Neural progenitor cell (in vitro differentiated cells): ENCODE results near the gene GSTA4. TPM values are rescaled to one million over a fixed set of nuclear protein-coding genes. Genes with fewer than 3 reads are reported as not detected.

Source experiments
- DNase-seq: peaks from one replicate; pipeline ENCODE4 v3.0.0-alpha.2; 2016; ENCODE audit warnings: low spot score
- H2AFZ ChIP-seq: fragments of 200-600 bp; sonication (generic); replicated peaks from 2 replicates; pipeline ENCODE4 v1.6.1; 2016; ENCODE audit warnings: antibody characterized with exemption
- H3F3A ChIP-seq: fragments of 200-600 bp; sonication (generic); 2 replicates; pipeline ENCODE4 v1.6.1; 2016; ENCODE audit warnings: antibody characterized with exemption, low read depth
- H3K27ac ChIP-seq: fragments of 200-600 bp; sonication (generic); 2 replicates; pipeline ENCODE4 v1.5.1; 2016; ENCODE audit warnings: mild to moderate bottlenecking
- H3K27me3 ChIP-seq: fragments of 200-600 bp; sonication (generic); 2 replicates; pipeline ENCODE4 v1.6.1; 2016; ENCODE audit warnings: mild to moderate bottlenecking, moderate library complexity
- H3K36me3 ChIP-seq: fragments of 200-600 bp; sonication (generic); 2 replicates; pipeline ENCODE4 v1.5.1; 2016
- H3K4me1 ChIP-seq: fragments of 200-600 bp; sonication (generic); 2 replicates; pipeline ENCODE4 v1.6.1; 2016; ENCODE audit warnings: mixed run types
- H3K4me2 ChIP-seq: fragments of 200-600 bp; sonication (generic); 2 replicates; pipeline ENCODE4 v1.6.1; 2016
- H3K4me3 ChIP-seq: fragments of 200-600 bp; sonication (generic); 2 replicates; pipeline ENCODE4 v1.5.1; 2016
- H3K79me2 ChIP-seq: fragments of 200-600 bp; sonication (generic); 2 replicates; pipeline ENCODE4 v1.6.1; 2016; ENCODE audit warnings: low read depth
- H3K9ac ChIP-seq: fragments of 200-600 bp; sonication (generic); 2 replicates; pipeline ENCODE4 v1.6.1; 2016
- H3K9me3 ChIP-seq: fragments of 200-600 bp; sonication (generic); 2 replicates; pipeline ENCODE4 v1.5.1; 2016; ENCODE audit warnings: low read depth
- H4K20me1 ChIP-seq: fragments of 200-600 bp; sonication (generic); 2 replicates; pipeline ENCODE4 v1.6.1; 2016; ENCODE audit warnings: low read depth
- H3K27ac Mint-ChIP-seq: 3 replicates; pipeline ENCODE4 v1.8.0; 2021; ENCODE audit warnings: mixed read lengths
- H3K27me3 Mint-ChIP-seq: 2 replicates; pipeline ENCODE4 v1.8.0; 2022; ENCODE audit warnings: low read depth, mild to moderate bottlenecking, inconsistent platforms, moderate library complexity, mixed read lengths; ENCODE audit not compliant: insufficient read depth
- H3K36me3 Mint-ChIP-seq: 3 replicates; pipeline ENCODE4 v1.8.0; 2021; ENCODE audit warnings: mixed read lengths
- H3K4me1 Mint-ChIP-seq: 3 replicates; pipeline ENCODE4 v1.8.0; 2021; ENCODE audit warnings: mixed read lengths
- H3K4me3 Mint-ChIP-seq: 3 replicates; pipeline ENCODE4 v1.8.0; 2021; ENCODE audit warnings: mild to moderate bottlenecking, moderate library complexity, mixed read lengths
- H3K9me3 Mint-ChIP-seq: 3 replicates; pipeline ENCODE4 v1.8.0; 2020; ENCODE audit warnings: mixed read lengths
- EZH2 ChIP-seq: fragments of 200-600 bp; sonication (generic); IDR thresholded peaks from 2 replicates; pipeline ENCODE4 v1.6.1; 2017; ENCODE audit warnings: antibody characterized with exemption, mild to moderate bottlenecking, moderate library complexity
- EZH2phosphoT487 ChIP-seq: fragments of 200-600 bp; sonication (generic); IDR thresholded peaks from 2 replicates; pipeline ENCODE4 v1.6.1; 2017; ENCODE audit warnings: antibody characterized with exemption
- total RNA-seq: library from RNA; depleted of rRNA; stranded (reverse); fragments of >200 nt; gene quantifications from 2 replicates; pipeline ENCODE4 v1.2.3, GENCODE V29; 2015; ENCODE audit warnings: low replicate concordance
- TF ChIP-seq, protein P1 (sequence below): fragments of 200-600 bp; sonication (generic); IDR thresholded peaks from 2 replicates; pipeline ENCODE4 v1.5.1; 2017; ENCODE audit warnings: antibody characterized with exemption, mild to moderate bottlenecking

GSTA4 gene
- total RNA-seq, 1 donor from 2014 or later, result 113 TPM

DNA sequence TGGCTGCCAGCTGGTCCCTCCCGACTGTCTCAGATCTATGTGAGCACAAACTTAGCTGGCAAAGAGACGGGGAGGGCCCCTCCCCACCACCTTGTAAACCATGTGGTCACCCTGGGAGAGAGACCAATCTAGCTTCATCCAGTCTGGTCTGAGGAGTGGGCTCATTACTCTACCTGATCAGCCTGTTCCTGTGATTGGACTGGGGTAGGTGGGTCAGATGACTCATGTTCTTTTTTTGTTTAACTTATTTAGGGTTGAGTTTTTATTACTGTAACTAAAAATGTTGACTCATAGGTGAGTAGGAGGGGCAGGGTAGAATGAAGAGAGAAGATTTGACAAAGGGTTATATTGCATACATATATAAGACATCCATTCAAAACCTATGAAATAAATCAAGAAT, 4.7 kb downstream of the GSTA4 start:
- Histone ChIP-seq H3F3A (peaks cover 10% of the 10 kb centered on the region), H3K36me3 (peaks cover 3% of the 10 kb centered on the region), H3K4me2 (no peak overlapping the region), H3K9me3 (no peaks in the 10 kb centered on the region), H4K20me1 (no peaks in the 10 kb centered on the region), H3K9ac (no peak overlapping the region), H3K27me3 (no peaks in the 10 kb centered on the region), H3K4me3 (no peak overlapping the region), H2AFZ (no peak overlapping the region), H3K27ac (no peak overlapping the region), H3K79me2 (peaks cover 14% of the 10 kb centered on the region), H3K4me1 (peaks cover 12% of the 10 kb centered on the region)
- Mint-ChIP-seq H3K4me3 (no peak overlapping the region), H3K27me3 (peaks cover 13% of the 10 kb centered on the region), H3K9me3 (peaks cover under 1% of the 10 kb centered on the region), H3K27ac (no peak overlapping the region), H3K4me1 (peaks cover 15% of the 10 kb centered on the region), H3K36me3 (peaks cover 43% of the 10 kb centered on the region)
- DNase-seq, result no peak
- no peak for TF ChIP-seq EZH2
- no peak for TF ChIP-seq EZH2phosphoT487
- TF ChIP-seq, protein P1, sequence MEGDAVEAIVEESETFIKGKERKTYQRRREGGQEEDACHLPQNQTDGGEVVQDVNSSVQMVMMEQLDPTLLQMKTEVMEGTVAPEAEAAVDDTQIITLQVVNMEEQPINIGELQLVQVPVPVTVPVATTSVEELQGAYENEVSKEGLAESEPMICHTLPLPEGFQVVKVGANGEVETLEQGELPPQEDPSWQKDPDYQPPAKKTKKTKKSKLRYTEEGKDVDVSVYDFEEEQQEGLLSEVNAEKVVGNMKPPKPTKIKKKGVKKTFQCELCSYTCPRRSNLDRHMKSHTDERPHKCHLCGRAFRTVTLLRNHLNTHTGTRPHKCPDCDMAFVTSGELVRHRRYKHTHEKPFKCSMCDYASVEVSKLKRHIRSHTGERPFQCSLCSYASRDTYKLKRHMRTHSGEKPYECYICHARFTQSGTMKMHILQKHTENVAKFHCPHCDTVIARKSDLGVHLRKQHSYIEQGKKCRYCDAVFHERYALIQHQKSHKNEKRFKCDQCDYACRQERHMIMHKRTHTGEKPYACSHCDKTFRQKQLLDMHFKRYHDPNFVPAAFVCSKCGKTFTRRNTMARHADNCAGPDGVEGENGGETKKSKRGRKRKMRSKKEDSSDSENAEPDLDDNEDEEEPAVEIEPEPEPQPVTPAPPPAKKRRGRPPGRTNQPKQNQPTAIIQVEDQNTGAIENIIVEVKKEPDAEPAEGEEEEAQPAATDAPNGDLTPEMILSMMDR, result no peak

DNA sequence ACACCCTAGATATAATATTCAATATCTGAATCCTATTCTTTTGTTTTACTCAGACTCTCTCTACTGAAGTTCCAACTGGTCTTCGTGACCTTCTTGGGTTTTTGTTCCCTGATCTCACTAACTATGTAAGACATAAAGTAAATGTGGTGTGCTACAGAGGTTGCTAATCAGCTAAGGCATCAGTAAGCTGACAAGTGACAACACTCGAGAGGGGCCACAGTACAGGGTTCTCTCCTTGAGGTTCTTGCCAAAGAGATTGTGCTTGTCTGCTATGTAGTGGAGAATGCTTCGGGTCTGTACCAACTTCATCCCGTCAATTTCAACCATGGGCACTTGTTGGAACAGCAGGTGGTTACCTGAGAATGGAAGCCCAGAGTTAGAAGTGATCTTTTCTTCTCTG, 9.9 kb downstream of the GSTA4 start:
- peaks cover 49% of the 10 kb centered on the region for H3K36me3 Mint-ChIP-seq

DNA sequence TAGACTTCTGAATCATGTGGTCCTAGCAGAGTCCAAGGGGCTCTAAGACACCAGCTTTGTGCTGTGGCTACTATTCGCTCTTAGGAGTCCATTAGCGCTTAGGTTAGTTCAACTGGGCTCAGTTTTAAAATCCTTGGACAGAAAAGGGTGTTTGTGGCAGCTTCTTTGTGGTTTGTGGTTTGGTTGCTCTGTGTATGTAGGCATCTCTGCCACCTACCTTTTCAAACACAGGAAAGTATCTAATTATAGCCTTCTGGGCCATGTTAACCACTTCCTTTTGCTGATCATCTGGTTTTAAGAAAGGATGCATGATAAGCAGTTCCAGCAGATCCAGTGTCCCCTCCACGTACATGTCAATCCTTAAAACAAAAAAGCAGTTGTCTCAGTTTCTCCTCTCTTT, 10.8 kb downstream of the GSTA4 start:
- no peak overlapping the region for H3K27ac ChIP-seq
- H4K20me1 ChIP-seq, result no peaks in the 10 kb centered on the region
- Mint-ChIP-seq H3K36me3 (peaks cover 39% of the 10 kb centered on the region), H3K4me3 (no peak overlapping the region), H3K9me3 (no peaks in the 10 kb centered on the region), H3K27me3 (no peaks in the 10 kb centered on the region), H3K4me1 (no peaks in the 10 kb centered on the region), H3K27ac (no peak overlapping the region)
- no peak for DNase-seq
- TF ChIP-seq EZH2phosphoT487, result no peak
- TF ChIP-seq, protein P1, result no peak
- H2AFZ ChIP-seq, result no peak overlapping the region
- H3K27me3 ChIP-seq, result no peaks in the 10 kb centered on the region
- no peaks in the 10 kb centered on the region for H3K4me1 ChIP-seq
- no peaks in the 10 kb centered on the region for H3K79me2 ChIP-seq
- no peaks in the 10 kb centered on the region for H3K9me3 ChIP-seq
- H3F3A ChIP-seq, result no peaks in the 10 kb centered on the region
- H3K4me2 ChIP-seq, result no peak overlapping the region
- H3K9ac ChIP-seq, result no peak overlapping the region
- no peak overlapping the region for H3K4me3 ChIP-seq
- H3K36me3 ChIP-seq, result no peaks in the 10 kb centered on the region

More for the DNA sequence above, 9.9 kb downstream of the GSTA4 start:
- Histone ChIP-seq H2AFZ (no peak overlapping the region), H3K27ac (no peak overlapping the region), H4K20me1 (no peaks in the 10 kb centered on the region), H3K4me2 (no peak overlapping the region), H3K36me3 (no peaks in the 10 kb centered on the region), H3F3A (no peaks in the 10 kb centered on the region), H3K4me3 (no peak overlapping the region), H3K27me3 (no peaks in the 10 kb centered on the region), H3K9ac (no peak overlapping the region), H3K9me3 (no peaks in the 10 kb centered on the region), H3K79me2 (no peaks in the 10 kb centered on the region), H3K4me1 (no peaks in the 10 kb centered on the region)
- H3K27me3 Mint-ChIP-seq, result peaks cover 2% of the 10 kb centered on the region
- no peak for DNase-seq
- H3K27ac Mint-ChIP-seq, result no peak overlapping the region
- no peaks in the 10 kb centered on the region for H3K4me1 Mint-ChIP-seq
- no peaks in the 10 kb centered on the region for H3K9me3 Mint-ChIP-seq
- no peak for TF ChIP-seq EZH2phosphoT487
- TF ChIP-seq, protein P1, result no peak
- TF ChIP-seq EZH2, result no peak
- no peak overlapping the region for H3K4me3 Mint-ChIP-seq
